Lung (tissue), 12 donors: Measurements from ENCODE around the gene SCYGR6. TPM values are rescaled to one million over a fixed set of nuclear protein-coding genes. Genes with fewer than 3 reads are reported as not detected.

Experiments
- ATAC-seq: fragments of 200-7000 bp; cut with Tn5 transposase; one replicate; pipeline ENCODE4 v1.9.1; 2020; ENCODE audit warnings: moderate number of reproducible peaks; ENCODE audit not compliant: insufficient read depth, low FRiP score
- DNase-seq, 3 donors: peaks; one replicate each; pipeline ENCODE4 v3.0.0-alpha.2; 2013 to 2017
- H3K27ac ChIP-seq, 2 donors: one replicate each; pipeline ENCODE4 v1.5.1; 2013; ENCODE audit warnings: mild to moderate bottlenecking in 2 of 2, moderate library complexity in 2 of 2, control low read depth in 1 of 2, inconsistent platforms in 1 of 2, low read depth in 1 of 2, low read length in 1 of 2
- H3K27me3 ChIP-seq, 3 donors: one replicate each; pipeline ENCODE4 v1.5.1; 2013; ENCODE audit warnings: low read length in 2 of 3; ENCODE audit not compliant: control insufficient read depth in 3 of 3, insufficient read depth in 3 of 3
- H3K36me3 ChIP-seq, 4 donors: one replicate each; pipeline ENCODE4 v1.5.1; 2013; ENCODE audit warnings: low read length in 4 of 4, mild to moderate bottlenecking in 1 of 4, moderate library complexity in 1 of 4; ENCODE audit not compliant: control insufficient read depth in 4 of 4, insufficient read depth in 4 of 4
- H3K4me1 ChIP-seq, 5 donors: one replicate each; pipeline ENCODE4 v1.5.1; 2013; ENCODE audit warnings: low read length in 5 of 5, mild to moderate bottlenecking in 2 of 5, moderate library complexity in 1 of 5; ENCODE audit not compliant: control insufficient read depth in 5 of 5, insufficient read depth in 5 of 5
- H3K4me3 ChIP-seq: one replicate; pipeline ENCODE4 v1.5.1; 2013; ENCODE audit warnings: mild to moderate bottlenecking, control low read depth, moderate library complexity
- H3K9ac ChIP-seq, 2 donors: one replicate each; pipeline ENCODE4 v1.5.1; 2013; ENCODE audit warnings: low read length in 2 of 2, control low read depth in 1 of 2; ENCODE audit not compliant: insufficient read depth in 1 of 2
- H3K9me3 ChIP-seq, 4 donors: one replicate each; pipeline ENCODE4 v1.5.1; 2013; ENCODE audit warnings: low read length in 3 of 4, mild to moderate bottlenecking in 1 of 4, moderate library complexity in 1 of 4; ENCODE audit not compliant: control insufficient read depth in 4 of 4, insufficient read depth in 3 of 4
- CTCF ChIP-seq: IDR thresholded peaks from 2 replicates; pipeline ENCODE4 v1.5.1; 2012; ENCODE audit warnings: mild to moderate bottlenecking; ENCODE audit errors: control extremely low read depth, extremely low read depth
- WGBS, 2 donors: extraction: QIAGEN DNeasy Blood & Tissue Kit; methylation state at CpG; one replicate each; pipeline ENCODE4 v1.1.7; 2013; 5-methylcytosine and 5-hydroxymethylcytosine counted together
- polyA plus RNA-seq, 2 donors: library from polyadenylated mRNA; stranded (reverse); fragments of 200-250 nt; gene quantifications; one replicate each; pipeline ENCODE4 v1.2.1, GENCODE V29; 2013
- total RNA-seq, 2 donors: library from RNA; depleted of rRNA in 1 of 2; stranded (reverse); fragments of >200 nt in 1 of 2; gene quantifications; one replicate each; pipeline ENCODE4 v1.2.1, GENCODE V29; 2014 to 2021
- donor health status: control.
- donor health status: control.
- donor health status: Bipolar disorder and iron deficiency.
- donor health status: healthy.
- donor health status: DM: yes; HTN: yes; CAD: no.

Gene SCYGR6
- total and polyA plus RNA-seq, 4 donors, result not detected

- ATAC-seq, result no peak
- whole genome bisulfite sequencing, 2 donors, result 78 to 88% methylated on average over 5 of the region's 5 CpGs
Measured at GRCh38 chr2:227772197-227772661, 47.7 kb upstream of the SCYGR6 start.

GRCh38 chr2:227767830-227768229, 43.3 kb upstream of the SCYGR6 start:
- Histone ChIP-seq H3K9me3 (no peaks in the 10 kb centered on the region), H3K4me3 (no peak overlapping the region), H3K27ac (no peak overlapping the region), H3K9ac (no peak overlapping the region), H3K4me1 (peaks cover 0 to 6% (median 0%) of the 10 kb centered on the region in 5 donors), H3K36me3 (no peaks in the 10 kb centered on the region), H3K27me3 (no peaks in the 10 kb centered on the region)
- TF ChIP-seq CTCF, result no peak
- WGBS, 2 donors, result 93 to 97% methylated on average over 22 of the region's 22 CpGs
- DNase-seq (no peak), ATAC-seq (no peak)

More at GRCh38 chr2:227772197-227772661, 47.7 kb upstream of the SCYGR6 start:
- no peak for TF ChIP-seq CTCF
- Histone ChIP-seq H3K4me1 (peaks cover 0 to 6% (median 0%) of the 10 kb centered on the region in 5 donors), H3K36me3 (no peaks in the 10 kb centered on the region), H3K27me3 (no peaks in the 10 kb centered on the region), H3K9ac (no peak overlapping the region), H3K27ac (no peak overlapping the region), H3K9me3 (no peaks in the 10 kb centered on the region), H3K4me3 (no peak overlapping the region)
- DNase-seq, result no peak

- H3K4me1 ChIP-seq, result peaks cover 0 to 9% (median 0%) of the 10 kb centered on the region in 5 donors
- no peak overlapping the region for H3K4me3 ChIP-seq
- H3K27me3 ChIP-seq, result no peaks in the 10 kb centered on the region
- DNase-seq (peak; percentile 79 to 81 (median 80)), ATAC-seq (peak; percentile 83)
- H3K9me3 ChIP-seq, result no peaks in the 10 kb centered on the region
- WGBS, 2 donors, result 24 to 30% methylated on average over 11 of the region's 11 CpGs
- H3K9ac ChIP-seq, result no peak overlapping the region
- no peak overlapping the region for H3K27ac ChIP-seq
- TF ChIP-seq CTCF, result peak; percentile 88
- H3K36me3 ChIP-seq, result no peaks in the 10 kb centered on the region
Measured at GRCh38 chr2:227766373-227766883, 41.9 kb upstream of the SCYGR6 start.

GRCh38 chr2:227765788-227766372, 41.3 kb upstream of the SCYGR6 start:
- no peaks in the 10 kb centered on the region for H3K27me3 ChIP-seq
- no peaks in the 10 kb centered on the region for H3K36me3 ChIP-seq
- no peaks in the 10 kb centered on the region for H3K9me3 ChIP-seq
- ATAC-seq, result no peak
- H3K9ac ChIP-seq, result no peak overlapping the region
- WGBS, 2 donors, result 58 to 59% methylated on average over 4 of the region's 4 CpGs
- no peak overlapping the region for H3K4me3 ChIP-seq
- no peak for TF ChIP-seq CTCF
- peaks cover 0 to 9% (median 0%) of the 10 kb centered on the region in 5 donors for H3K4me1 ChIP-seq
- DNase-seq, result no peak
- H3K27ac ChIP-seq, result no peak overlapping the region
